Endodermal cell (in vitro differentiated cells): ENCODE measurements around the gene HOXC6. TPM values are rescaled to one million over a fixed set of nuclear protein-coding genes. Genes with fewer than 3 reads are reported as not detected.
A peak's percentile ranks its signal among the peaks of the same experiment; 100 is the strongest.

Experiments used
- DNase-seq: peaks from one replicate; pipeline ENCODE4 v3.0.0-alpha.2; 2017
- H3K27ac ChIP-seq: 2 replicates; pipeline ENCODE4 v1.5.1; 2013; ENCODE audit warnings: mild to moderate bottlenecking, low read depth, low read length, moderate library complexity
- H3K27me3 ChIP-seq: 2 replicates; pipeline ENCODE4 v1.6.1; 2013; ENCODE audit warnings: mild to moderate bottlenecking, low read length, moderate library complexity; ENCODE audit not compliant: insufficient read depth, control insufficient read depth, poor library complexity, severe bottlenecking
- H3K36me3 ChIP-seq: 2 replicates; pipeline ENCODE4 v1.7.0; 2013; ENCODE audit warnings: mild to moderate bottlenecking, low read length, moderate library complexity; ENCODE audit not compliant: control insufficient read depth, insufficient read depth
- H3K4me1 ChIP-seq: one replicate; pipeline ENCODE4 v1.7.0; 2013; ENCODE audit warnings: low read length; ENCODE audit not compliant: control insufficient read depth, insufficient read depth
- H3K4me3 ChIP-seq: 2 replicates; pipeline ENCODE4 v1.5.1; 2013; ENCODE audit warnings: mild to moderate bottlenecking, low read length, moderate library complexity
- H3K9ac ChIP-seq: 2 replicates; pipeline ENCODE4 v1.6.1; 2013; ENCODE audit warnings: mild to moderate bottlenecking, low read length, moderate library complexity; ENCODE audit not compliant: poor library complexity, severe bottlenecking; ENCODE audit errors: extremely low read depth
- H3K9me3 ChIP-seq: 2 replicates; pipeline ENCODE4 v1.6.1; 2013; ENCODE audit warnings: mild to moderate bottlenecking, low read length, moderate library complexity; ENCODE audit not compliant: control insufficient read depth
- H3K27ac Mint-ChIP-seq: 2 replicates; pipeline ENCODE4 v1.8.0; 2020; ENCODE audit warnings: mixed read lengths
- H3K27me3 Mint-ChIP-seq: 2 replicates; pipeline ENCODE4 v1.8.0; 2021; ENCODE audit warnings: mild to moderate bottlenecking, mixed read lengths; ENCODE audit not compliant: insufficient read depth
- H3K36me3 Mint-ChIP-seq: 2 replicates; pipeline ENCODE4 v1.8.0; 2020; ENCODE audit warnings: low read depth, mixed read lengths
- H3K4me1 Mint-ChIP-seq: 2 replicates; pipeline ENCODE4 v1.8.0; 2020; ENCODE audit warnings: mixed read lengths
- H3K4me3 Mint-ChIP-seq: 2 replicates; pipeline ENCODE4 v1.8.0; 2020; ENCODE audit warnings: mild to moderate bottlenecking, moderate library complexity, mixed read lengths
- H3K9me3 Mint-ChIP-seq: 2 replicates; pipeline ENCODE4 v1.8.0; 2020; ENCODE audit warnings: mild to moderate bottlenecking, mixed read lengths
- WGBS, 2 experiments: methylation state at CpG; one replicate each; pipeline versions ENCODE4 v1.1.5 to v1.1.7; 2013; ENCODE audit warnings: missing lambda C conversion rate in 2 of 2, mixed read lengths in 1 of 2; ENCODE audit not compliant: insufficient coverage in 1 of 2, insufficient read length in 1 of 2; 5-methylcytosine and 5-hydroxymethylcytosine counted together
- total RNA-seq, 2 donors: library from RNA; stranded (reverse); fragmentation: NEBNext Ultra II Directional in 1 of 2; extraction: Animal tissue kit (Norgen Biotek cat#: 25700) in 1 of 2; gene quantifications; 2 replicates in 1 of 2; 3 replicates in 1 of 2; pipeline ENCODE4 v1.2.1, GENCODE V29; 2021
- TF ChIP-seq, protein P1 (sequence below): fragments of 200-600 bp; sonication (generic); conservative IDR thresholded peaks from 2 replicates; pipeline ENCODE4 v1.5.0; 2021; ENCODE audit warnings: antibody characterized with exemption, mild to moderate bottlenecking

HOXC6 gene
- total RNA-seq, 2 donors from 2014 or later = not detected

GRCh38 chr12:54018468-54018984 lies 9.7 kb upstream of the HOXC6 start:
- no peaks in the 10 kb centered on the region for H3K4me1 ChIP-seq
- peak overlapping the region; percentile 16 for H3K27ac ChIP-seq
- peaks cover 13% of the 10 kb centered on the region for H3K4me1 Mint-ChIP-seq
- H3K4me3 ChIP-seq = no peak overlapping the region
- H3K27me3 Mint-ChIP-seq = peaks cover 99% of the 10 kb centered on the region
- TF ChIP-seq, protein P1, sequence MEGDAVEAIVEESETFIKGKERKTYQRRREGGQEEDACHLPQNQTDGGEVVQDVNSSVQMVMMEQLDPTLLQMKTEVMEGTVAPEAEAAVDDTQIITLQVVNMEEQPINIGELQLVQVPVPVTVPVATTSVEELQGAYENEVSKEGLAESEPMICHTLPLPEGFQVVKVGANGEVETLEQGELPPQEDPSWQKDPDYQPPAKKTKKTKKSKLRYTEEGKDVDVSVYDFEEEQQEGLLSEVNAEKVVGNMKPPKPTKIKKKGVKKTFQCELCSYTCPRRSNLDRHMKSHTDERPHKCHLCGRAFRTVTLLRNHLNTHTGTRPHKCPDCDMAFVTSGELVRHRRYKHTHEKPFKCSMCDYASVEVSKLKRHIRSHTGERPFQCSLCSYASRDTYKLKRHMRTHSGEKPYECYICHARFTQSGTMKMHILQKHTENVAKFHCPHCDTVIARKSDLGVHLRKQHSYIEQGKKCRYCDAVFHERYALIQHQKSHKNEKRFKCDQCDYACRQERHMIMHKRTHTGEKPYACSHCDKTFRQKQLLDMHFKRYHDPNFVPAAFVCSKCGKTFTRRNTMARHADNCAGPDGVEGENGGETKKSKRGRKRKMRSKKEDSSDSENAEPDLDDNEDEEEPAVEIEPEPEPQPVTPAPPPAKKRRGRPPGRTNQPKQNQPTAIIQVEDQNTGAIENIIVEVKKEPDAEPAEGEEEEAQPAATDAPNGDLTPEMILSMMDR = no peak
- no peaks in the 10 kb centered on the region for H3K36me3 ChIP-seq
- no peaks in the 10 kb centered on the region for H3K36me3 Mint-ChIP-seq
- H3K9ac ChIP-seq = no peak overlapping the region
- no peaks in the 10 kb centered on the region for H3K9me3 Mint-ChIP-seq
- DNase-seq = peak; percentile 81
- no peaks in the 10 kb centered on the region for H3K9me3 ChIP-seq
- H3K27me3 ChIP-seq = peaks cover 100% of the 10 kb centered on the region
- H3K27ac Mint-ChIP-seq = no peak overlapping the region
- 14 to 17% methylated on average over 10 to 24 of the region's 29 CpGs for WGBS, 2 experiments
- H3K4me3 Mint-ChIP-seq = peak overlapping the region; percentile 47

DNA sequence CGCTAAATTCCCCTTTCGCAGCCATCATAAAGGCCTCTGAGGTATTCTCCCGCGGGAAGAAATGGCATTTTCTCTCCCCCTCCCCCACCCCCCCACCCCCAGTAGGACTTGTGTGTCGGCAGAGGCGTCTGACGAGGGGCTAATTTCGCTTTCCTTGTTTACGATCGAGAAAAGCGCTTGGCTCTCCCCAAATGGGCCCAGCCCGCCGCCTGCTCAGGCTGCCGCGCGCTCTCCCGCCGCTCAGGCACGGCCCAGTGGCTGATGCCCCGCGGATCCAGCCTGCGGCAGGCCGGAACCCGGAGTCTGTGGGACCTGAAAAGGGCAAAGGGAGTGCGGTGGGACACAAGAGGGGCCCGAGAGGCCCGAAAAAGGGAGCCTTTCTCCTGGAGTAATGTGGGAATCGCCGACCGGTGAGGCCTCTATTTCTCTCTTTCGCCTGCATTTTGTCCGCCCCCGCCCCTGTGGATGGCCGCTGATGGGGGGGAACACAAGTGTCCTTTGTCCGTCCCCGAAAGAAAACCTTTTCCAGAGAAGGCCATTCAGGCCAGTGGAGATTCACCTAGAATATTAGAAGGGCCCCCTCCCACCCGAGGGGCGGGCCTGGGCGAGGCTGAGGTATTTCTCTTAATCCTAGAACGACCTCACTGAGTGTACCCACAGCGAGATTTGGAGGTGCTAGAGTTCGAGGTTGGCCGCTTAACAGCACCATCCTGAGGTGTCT lies 9.0 kb upstream of the HOXC6 start:
- Histone ChIP-seq H3K4me3 (no peak overlapping the region), H3K27me3 (peaks cover 100% of the 10 kb centered on the region), H3K9me3 (no peaks in the 10 kb centered on the region), H3K9ac (no peak overlapping the region), H3K27ac (no peak overlapping the region), H3K4me1 (no peaks in the 10 kb centered on the region), H3K36me3 (no peaks in the 10 kb centered on the region)
- Mint-ChIP-seq H3K36me3 (no peaks in the 10 kb centered on the region), H3K27me3 (peaks cover 99% of the 10 kb centered on the region), H3K9me3 (no peaks in the 10 kb centered on the region), H3K4me3 (peak overlapping the region; percentile 20), H3K27ac (no peak overlapping the region), H3K4me1 (peaks cover 15% of the 10 kb centered on the region)
- 0 to 6% methylated on average over 7 to 37 of the region's 43 CpGs for whole genome bisulfite sequencing, 2 experiments
- DNase-seq = peak; percentile 90
- TF ChIP-seq, protein P1 = no peak

DNA sequence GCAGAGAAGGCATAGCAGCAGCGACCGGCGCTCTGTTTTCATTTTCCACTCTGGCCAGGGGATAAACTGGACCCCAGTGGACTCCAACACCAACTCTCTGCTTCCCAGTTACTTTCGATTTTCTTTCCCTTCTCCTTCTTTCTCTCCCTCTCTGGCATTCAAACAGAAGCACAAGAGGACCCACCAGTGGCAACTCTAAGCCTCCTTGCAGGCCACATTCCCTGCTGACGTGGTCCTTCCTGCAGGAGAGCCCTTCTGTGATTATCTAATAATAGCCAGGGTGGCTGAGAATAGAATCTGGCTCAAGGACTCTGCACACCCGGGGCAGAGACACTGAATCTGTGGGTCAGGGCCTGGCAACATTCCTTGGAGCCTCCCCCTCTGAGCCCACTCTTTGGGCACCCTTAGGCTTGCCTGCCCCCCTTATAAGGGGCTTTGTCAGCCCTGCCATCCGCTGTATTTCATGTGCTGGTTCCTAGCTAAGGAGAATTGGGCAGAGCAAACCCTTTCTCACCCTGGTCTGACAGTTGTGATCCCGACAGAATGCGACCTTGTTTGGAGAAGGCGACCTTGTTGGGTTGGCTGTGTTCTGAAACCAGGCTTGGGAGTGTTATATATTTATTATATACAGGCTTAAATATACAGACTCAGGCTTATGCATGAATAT lies 8.2 kb upstream of the HOXC6 start:
- no peak overlapping the region for H3K4me3 Mint-ChIP-seq
- peak; percentile 49 for DNase-seq
- peaks cover 15% of the 10 kb centered on the region for H3K4me1 Mint-ChIP-seq
- no peaks in the 10 kb centered on the region for H3K36me3 Mint-ChIP-seq
- TF ChIP-seq, protein P1 = no peak
- Histone ChIP-seq H3K4me1 (no peaks in the 10 kb centered on the region), H3K9me3 (no peaks in the 10 kb centered on the region), H3K27ac (no peak overlapping the region), H3K27me3 (peaks cover 100% of the 10 kb centered on the region), H3K4me3 (no peak overlapping the region), H3K9ac (no peak overlapping the region), H3K36me3 (no peaks in the 10 kb centered on the region)
- H3K27me3 Mint-ChIP-seq = peaks cover 99% of the 10 kb centered on the region
- WGBS, 2 experiments = 5 to 17% methylated on average over 4 to 10 of the region's 10 CpGs
- no peak overlapping the region for H3K27ac Mint-ChIP-seq
- no peaks in the 10 kb centered on the region for H3K9me3 Mint-ChIP-seq
